Upper lobe of right lung (tissue), 1 donor: Measurements from ENCODE around the gene ELN. TPM values are rescaled to one million over a fixed set of nuclear protein-coding genes. Genes with fewer than 3 reads are reported as not detected.

Experiments used
- ATAC-seq: fragments of 200-7000 bp; cut with Tn5 transposase; one replicate; pipeline ENCODE4 v1.9.1; 2020; ENCODE audit warnings: mild to moderate bottlenecking, moderate library complexity
- DNase-seq: peaks from one replicate; pipeline ENCODE4 v3.0.0-alpha.2; 2020
- H3K27ac ChIP-seq: fragments of 200-600 bp; one replicate; pipeline ENCODE4 v1.8.0; 2022
- H3K27me3 ChIP-seq: fragments of 200-600 bp; one replicate; pipeline ENCODE4 v1.8.0; 2022; ENCODE audit warnings: mild to moderate bottlenecking
- H3K36me3 ChIP-seq: fragments of 200-600 bp; one replicate; pipeline ENCODE4 v1.8.0; 2022
- H3K4me1 ChIP-seq: fragments of 200-600 bp; one replicate; pipeline ENCODE4 v1.8.0; 2022
- H3K4me3 ChIP-seq: fragments of 200-600 bp; one replicate; pipeline ENCODE4 v1.8.0; 2022; ENCODE audit warnings: mild to moderate bottlenecking
- H3K9me3 ChIP-seq: fragments of 200-600 bp; one replicate; pipeline ENCODE4 v1.8.0; 2022
- intact Hi-C: fragments of 100-400 bp; cut with DNase I; formaldehyde crosslinking; loops from one replicate; pipeline ENCODE4 v1.11.0; 2022
- total RNA-seq: library from RNA; stranded (reverse); fragmentation: NEBNext Ultra II Directional; extraction: Animal tissue kit (Norgen Biotek cat#: 25700); gene quantifications from one replicate; pipeline ENCODE4 v1.2.1, GENCODE V29; 2021
- TF ChIP-seq, protein P1 (sequence below): fragments of 200-600 bp; IDR thresholded peaks from one replicate; pipeline ENCODE4 v1.8.0; 2022; ENCODE audit warnings: antibody characterized with exemption
- donor health status: DM: no; HTN: yes; CAD: no; lungs with severe emphysema.

ELN gene
- total RNA-seq, 1 donor from 2014 or later = 231 TPM

DNA sequence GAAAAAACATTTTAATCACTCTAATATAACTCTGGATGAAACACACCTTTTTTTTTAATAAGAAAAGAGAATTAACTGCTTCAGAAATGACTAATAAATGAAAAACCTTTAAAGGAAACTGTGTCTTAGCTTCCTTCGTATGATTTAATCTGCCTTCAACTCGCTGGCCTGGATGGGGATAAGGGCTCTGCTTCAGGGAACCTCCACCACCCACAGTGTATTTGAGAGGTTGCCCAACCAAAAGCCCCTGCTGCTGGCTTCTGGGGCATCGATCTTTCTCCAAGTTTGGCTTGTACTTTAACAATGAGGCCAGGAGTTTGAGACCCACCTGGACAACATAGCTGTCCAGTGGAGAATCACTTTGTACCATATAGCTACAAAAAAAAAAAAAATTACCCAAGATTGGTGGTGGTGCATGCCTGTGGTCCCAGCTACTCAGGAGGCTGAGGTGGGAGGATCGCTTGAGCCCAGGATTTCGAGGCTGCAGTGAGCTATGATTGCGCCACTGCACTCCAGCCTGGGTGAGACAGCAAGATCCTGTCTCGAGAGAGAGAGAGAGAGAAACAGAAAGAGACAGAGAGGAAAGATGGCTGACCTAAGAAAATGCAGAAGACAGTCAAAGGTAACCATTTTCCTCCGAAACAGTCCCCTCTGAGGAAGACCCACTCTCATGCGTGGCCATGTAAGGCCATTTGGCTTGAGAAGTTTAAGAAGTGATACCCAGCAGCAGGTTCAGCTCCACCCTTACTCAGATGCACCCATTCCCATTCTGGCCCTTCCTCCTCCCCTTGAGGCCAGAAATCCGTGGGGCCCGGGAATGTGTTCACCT is 42.0 kb downstream of the ELN start:
- no peaks in the 10 kb centered on the region for H3K27me3 ChIP-seq
- no peak overlapping the region for H3K4me3 ChIP-seq
- DNase-seq = peak; percentile 39
- ATAC-seq = no peak
- TF ChIP-seq, protein P1, sequence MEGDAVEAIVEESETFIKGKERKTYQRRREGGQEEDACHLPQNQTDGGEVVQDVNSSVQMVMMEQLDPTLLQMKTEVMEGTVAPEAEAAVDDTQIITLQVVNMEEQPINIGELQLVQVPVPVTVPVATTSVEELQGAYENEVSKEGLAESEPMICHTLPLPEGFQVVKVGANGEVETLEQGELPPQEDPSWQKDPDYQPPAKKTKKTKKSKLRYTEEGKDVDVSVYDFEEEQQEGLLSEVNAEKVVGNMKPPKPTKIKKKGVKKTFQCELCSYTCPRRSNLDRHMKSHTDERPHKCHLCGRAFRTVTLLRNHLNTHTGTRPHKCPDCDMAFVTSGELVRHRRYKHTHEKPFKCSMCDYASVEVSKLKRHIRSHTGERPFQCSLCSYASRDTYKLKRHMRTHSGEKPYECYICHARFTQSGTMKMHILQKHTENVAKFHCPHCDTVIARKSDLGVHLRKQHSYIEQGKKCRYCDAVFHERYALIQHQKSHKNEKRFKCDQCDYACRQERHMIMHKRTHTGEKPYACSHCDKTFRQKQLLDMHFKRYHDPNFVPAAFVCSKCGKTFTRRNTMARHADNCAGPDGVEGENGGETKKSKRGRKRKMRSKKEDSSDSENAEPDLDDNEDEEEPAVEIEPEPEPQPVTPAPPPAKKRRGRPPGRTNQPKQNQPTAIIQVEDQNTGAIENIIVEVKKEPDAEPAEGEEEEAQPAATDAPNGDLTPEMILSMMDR = no peak
- H3K36me3 ChIP-seq = no peaks in the 10 kb centered on the region
- intact Hi-C loops = no loop called here
- no peak overlapping the region for H3K27ac ChIP-seq
- H3K9me3 ChIP-seq = no peaks in the 10 kb centered on the region
- H3K4me1 ChIP-seq = no peaks in the 10 kb centered on the region

DNA sequence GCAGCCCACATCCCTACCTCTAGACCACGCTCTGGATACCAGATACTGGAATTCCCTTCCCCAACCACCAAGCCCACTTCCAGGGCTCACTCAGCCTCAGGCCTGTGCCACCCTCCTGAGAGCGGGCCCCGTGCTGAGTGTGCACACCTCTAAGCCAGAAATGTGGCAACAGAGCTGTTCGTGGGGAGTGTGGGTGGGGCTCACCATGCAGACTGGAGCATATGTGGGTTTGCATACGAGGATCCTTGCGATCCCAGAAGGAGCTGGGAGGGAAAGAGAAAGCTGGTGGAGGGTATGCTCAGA is 42.6 kb downstream of the ELN start:
- no peaks in the 10 kb centered on the region for H3K9me3 ChIP-seq
- peak; percentile 27 for DNase-seq
- intact Hi-C loops = no loop called here
- no peaks in the 10 kb centered on the region for H3K36me3 ChIP-seq
- H3K27me3 ChIP-seq = no peaks in the 10 kb centered on the region
- no peak overlapping the region for H3K27ac ChIP-seq
- ATAC-seq = no peak
- no peaks in the 10 kb centered on the region for H3K4me1 ChIP-seq
- TF ChIP-seq, protein P1 = no peak
- no peak overlapping the region for H3K4me3 ChIP-seq

DNA sequence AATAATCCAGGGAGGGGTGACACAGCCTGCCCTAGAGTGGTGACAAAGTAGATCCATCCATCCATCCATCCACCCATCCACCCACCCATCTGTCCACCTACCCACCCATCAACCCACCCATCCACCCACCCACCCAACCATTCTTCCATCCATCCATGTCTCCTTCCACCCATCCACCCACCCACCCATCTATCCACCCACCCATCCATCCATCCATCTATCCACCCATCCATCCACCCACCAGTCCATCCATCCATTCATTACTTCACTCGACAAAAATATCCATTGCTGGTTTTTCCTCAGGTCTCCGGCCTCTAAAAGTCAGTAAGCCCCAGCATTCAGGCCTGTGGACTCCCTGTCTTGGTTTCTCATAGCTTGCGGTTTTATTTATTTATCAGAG is 43.1 kb downstream of the ELN start:
- intact Hi-C loops = no loop called here
- no peak overlapping the region for H3K4me3 ChIP-seq
- H3K9me3 ChIP-seq = no peaks in the 10 kb centered on the region
- no peaks in the 10 kb centered on the region for H3K27me3 ChIP-seq
- DNase-seq = no peak
- TF ChIP-seq, protein P1 = no peak
- no peaks in the 10 kb centered on the region for H3K4me1 ChIP-seq
- H3K36me3 ChIP-seq = no peaks in the 10 kb centered on the region
- H3K27ac ChIP-seq = no peak overlapping the region
- ATAC-seq = no peak

GRCh38 chr7:74074770-74075169 is 46.8 kb downstream of the ELN start:
- Histone ChIP-seq H3K4me1 (no peaks in the 10 kb centered on the region), H3K4me3 (no peak overlapping the region), H3K27ac (no peak overlapping the region), H3K27me3 (no peaks in the 10 kb centered on the region), H3K9me3 (no peaks in the 10 kb centered on the region), H3K36me3 (no peaks in the 10 kb centered on the region)
- intact Hi-C loops = no loop called here
- ATAC-seq (no peak), DNase-seq (no peak)
- TF ChIP-seq, protein P1 = no peak

DNA sequence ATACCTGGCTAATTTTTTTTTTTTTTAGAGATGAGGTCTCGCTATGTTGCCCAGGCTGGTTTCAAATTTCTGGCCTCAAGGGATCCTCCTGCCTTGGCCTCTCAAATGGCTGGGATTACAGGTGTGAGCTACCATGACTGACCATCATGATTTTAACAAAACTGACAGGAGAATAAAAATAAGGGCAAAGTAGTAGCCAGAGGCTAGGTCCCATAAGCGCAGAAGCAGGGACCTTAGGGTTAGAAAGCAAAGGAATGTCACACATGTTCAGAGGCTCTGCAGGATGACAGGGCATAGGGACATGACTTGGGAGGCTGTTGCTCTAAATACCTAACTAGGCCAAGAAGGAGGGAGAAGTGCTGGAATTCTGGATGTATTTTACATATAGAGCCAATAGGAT is 50.5 kb downstream of the ELN start:
- H3K27me3 ChIP-seq = no peaks in the 10 kb centered on the region
- intact Hi-C loops = no loop called here
- H3K27ac ChIP-seq = no peak overlapping the region
- no peak overlapping the region for H3K4me3 ChIP-seq
- H3K36me3 ChIP-seq = no peaks in the 10 kb centered on the region
- TF ChIP-seq, protein P1 = no peak
- ATAC-seq (no peak), DNase-seq (no peak)
- H3K9me3 ChIP-seq = no peaks in the 10 kb centered on the region
- peaks cover 4% of the 10 kb centered on the region for H3K4me1 ChIP-seq

GRCh38 chr7:74082770-74083116 is 54.8 kb downstream of the ELN start:
- Histone ChIP-seq H3K4me3 (no peak overlapping the region), H3K9me3 (no peaks in the 10 kb centered on the region), H3K27me3 (no peaks in the 10 kb centered on the region), H3K4me1 (peaks cover 16% of the 10 kb centered on the region), H3K27ac (no peak overlapping the region), H3K36me3 (no peaks in the 10 kb centered on the region)
- intact Hi-C loops = no loop called here
- no peak for DNase-seq
- ATAC-seq = no peak
- TF ChIP-seq, protein P1 = no peak
